Activated CD8-positive, alpha-beta memory T cell treated with anti-CD3 and anti-CD28 coated beads for 24 hours (primary cell): ENCODE results near the gene FAM13B.
"Not testable (repeated sequence)": the region's sequence is repeated elsewhere in the genome, so short reads cannot be mapped to it uniquely, and the experiment has no call there.

Source experiments
- DNase-seq: peaks from one replicate; pipeline ENCODE4 v3.0.0-alpha.2; 2020

The FAM13B gene

GRCh38 chr5:138032572-138033385 lies at the start of gene FAM13B:
Gene FAM13B (minus strand): TSS chr5:138033079. CDS start chr5:138019111, 13,968 bp downstream.
- DNase-seq, result peak; percentile 92

DNA sequence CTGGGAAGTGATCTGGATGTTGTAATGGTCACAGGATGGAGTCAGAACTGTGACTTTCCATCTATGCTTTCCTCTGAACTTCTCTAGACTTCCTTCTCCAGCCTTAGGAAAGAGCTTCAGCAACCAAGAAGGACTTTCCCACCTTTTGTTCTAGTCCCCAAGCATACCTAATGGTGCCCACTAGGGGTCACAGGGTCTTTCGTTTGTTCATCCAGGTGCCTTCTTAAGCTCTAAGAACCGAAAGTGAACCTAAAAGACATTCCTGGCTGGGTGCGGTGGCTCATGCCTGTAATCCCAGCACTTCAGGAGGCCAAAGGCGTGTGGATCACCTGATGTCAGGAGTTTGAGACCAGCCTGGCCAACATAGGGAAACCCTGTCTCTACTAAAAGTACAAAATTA lies 49.2 kb upstream of the FAM13B start:
- DNase-seq, result no peak

GRCh38 chr5:138078006-138078643 lies 45.2 kb upstream of the FAM13B start:
- no peak for DNase-seq

DNA sequence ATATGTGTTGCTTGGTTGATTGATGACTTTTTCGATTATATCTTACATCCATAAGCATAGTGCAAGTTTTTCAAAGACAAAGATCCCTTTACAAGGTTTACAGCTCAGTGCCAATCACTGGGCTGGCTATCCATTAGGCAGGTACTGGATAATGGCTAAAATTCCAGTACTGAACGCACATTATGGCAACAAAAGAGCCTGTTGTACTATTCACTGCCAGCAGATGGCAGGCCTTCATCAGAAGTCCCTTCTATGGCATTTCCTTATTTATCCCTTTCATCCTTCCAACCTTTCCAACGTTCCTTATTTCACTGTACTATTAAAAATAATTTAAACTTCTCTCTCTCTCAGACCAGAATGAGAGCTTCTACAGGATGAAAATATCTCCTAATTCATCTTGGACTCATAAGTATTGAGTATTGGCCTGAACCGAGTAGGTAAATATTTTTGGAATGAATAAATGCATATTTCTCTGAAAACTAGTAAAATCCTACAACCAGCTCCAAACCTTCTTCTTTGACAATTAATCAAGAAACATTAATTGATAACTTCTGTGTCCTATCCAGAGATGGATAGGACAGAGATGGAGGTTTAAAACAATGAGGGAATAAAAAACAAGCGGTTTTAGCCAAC lies 44.3 kb upstream of the FAM13B start:
- peak; percentile 66 for DNase-seq

- DNase-seq, result not testable (repeated sequence)
Observed at GRCh38 chr5:138070026-138070425, 37.1 kb upstream of the FAM13B start.

DNA sequence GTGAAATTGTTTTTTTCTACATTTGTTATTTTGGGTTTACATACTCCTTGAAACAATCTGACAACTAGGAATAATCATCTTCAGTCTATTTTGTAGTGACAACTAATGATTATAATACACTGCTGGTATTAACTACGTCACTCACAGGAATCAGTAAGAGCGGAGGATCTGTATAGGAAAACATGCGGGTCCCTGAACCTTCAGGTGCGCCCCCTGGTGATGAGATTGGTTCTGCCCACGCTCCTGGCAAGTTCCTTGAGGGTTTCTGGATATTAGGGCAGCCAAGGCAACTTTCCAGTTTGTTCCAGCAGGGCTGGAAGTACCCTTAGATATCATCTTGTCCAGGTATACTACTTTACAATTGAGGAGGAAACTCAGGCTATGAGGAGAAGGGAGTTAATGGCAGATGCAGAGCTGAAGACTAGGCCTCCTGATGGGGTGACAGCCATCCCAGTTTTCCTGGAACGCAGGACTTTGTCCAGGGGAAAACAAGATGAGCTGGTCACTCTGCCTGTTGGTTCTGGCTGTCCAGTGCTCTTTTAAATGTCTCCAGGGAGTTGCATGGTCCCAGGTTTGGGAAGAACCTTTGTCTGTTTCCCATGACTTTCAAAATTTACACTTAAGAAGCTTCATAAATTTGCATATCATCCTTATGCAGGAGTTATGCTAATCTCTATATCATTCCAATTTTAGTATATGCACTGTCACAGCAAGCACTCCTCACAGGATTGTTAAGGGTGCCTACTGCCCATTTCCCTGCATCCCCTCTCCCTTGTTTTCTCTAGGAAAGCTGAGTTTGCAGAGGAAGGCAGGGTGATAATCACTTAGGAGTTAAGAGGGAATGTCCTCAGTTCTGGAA lies 36.1 kb upstream of the FAM13B start:
- peak; percentile 88 for DNase-seq

GRCh38 chr5:138067945-138068344 lies 35.1 kb upstream of the FAM13B start:
- no peak for DNase-seq

- DNase-seq, result no peak
Observed at GRCh38 chr5:138065102-138065501, 32.2 kb upstream of the FAM13B start.

- no peak for DNase-seq
Observed at GRCh38 chr5:138064526-138064925, 31.6 kb upstream of the FAM13B start.

- DNase-seq, result no peak
Observed at GRCh38 chr5:138054847-138055558, 22.1 kb upstream of the FAM13B start.

GRCh38 chr5:138054206-138054605 lies 21.3 kb upstream of the FAM13B start:
- no peak for DNase-seq

DNA sequence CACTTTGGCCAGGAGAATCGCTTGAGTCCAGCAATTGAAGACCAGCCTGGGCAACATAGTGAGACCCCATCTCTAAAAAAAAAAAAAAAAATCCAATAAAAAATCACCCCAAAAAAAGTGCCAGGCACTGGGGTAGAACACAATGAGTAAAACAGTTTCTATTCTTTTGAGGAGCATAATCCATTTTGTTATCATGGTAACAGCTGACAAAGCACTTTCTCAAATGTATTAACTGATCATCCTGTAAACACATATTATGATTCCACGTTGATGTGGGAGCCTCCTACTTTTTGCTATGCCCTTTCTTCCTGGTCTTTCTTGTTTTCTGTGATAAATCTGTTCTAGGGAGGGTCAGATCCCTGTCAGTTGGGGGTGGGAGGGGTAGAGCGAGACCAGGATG lies 20.7 kb upstream of the FAM13B start:
- no peak for DNase-seq

DNA sequence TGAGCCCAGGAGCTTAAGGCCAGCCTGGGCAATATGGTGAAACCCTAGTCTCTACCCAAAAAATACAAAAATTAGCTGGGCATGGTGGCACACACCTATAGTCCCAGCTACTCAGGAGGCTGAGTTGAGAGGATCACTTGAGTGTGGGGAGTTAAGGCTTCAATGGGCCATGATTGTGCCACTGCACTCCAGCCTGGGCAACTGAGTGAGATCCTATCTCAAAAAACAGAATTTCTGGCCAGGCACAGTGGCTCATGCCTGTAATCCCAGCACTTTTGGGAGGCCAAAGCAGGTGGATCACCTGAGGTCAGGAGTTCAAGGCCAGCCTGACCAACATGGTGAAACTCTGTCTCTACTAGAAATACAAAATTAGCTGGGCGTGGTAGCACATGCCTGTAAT lies 19.8 kb upstream of the FAM13B start:
- DNase-seq, result not testable (repeated sequence)

- DNase-seq, result no peak
Observed at GRCh38 chr5:138051441-138052296, 18.8 kb upstream of the FAM13B start.

- not testable (repeated sequence) for DNase-seq
Observed at GRCh38 chr5:138045283-138045682, 12.4 kb upstream of the FAM13B start.

- no peak for DNase-seq
Observed at GRCh38 chr5:138038826-138039225, 5.9 kb upstream of the FAM13B start.

DNA sequence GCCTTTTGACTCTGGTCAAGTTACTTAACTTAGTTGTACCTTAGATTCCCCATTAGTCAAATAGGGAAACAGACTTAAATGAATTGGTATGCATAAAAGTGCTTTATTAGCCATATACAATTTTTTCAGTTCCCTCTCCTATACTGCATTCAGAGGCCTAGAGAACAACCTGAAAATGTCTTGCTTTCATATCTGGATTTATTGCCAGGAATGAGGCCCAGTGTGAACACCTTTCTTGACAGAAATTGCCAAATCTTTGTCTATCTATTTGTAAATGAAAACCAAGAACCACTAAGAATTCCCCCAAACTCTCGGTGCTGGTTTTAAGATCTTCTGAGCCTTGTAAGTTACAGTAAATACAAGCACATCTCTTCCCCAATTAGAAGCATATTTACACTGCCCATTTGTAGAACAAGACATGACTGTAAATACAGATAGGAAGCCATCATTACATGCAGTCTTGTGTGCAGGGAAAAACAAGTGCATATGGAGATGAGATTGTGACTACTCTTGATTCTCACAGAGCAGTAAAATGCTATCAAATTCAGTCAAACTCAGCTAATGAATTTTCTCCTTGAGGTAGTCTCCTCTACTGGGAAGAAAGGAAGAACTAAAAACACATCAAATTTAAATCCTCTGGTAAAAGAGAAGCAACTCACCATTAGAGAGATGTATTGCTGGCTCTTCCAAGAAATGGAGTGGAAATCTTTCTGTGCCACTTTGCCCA lies 5.2 kb upstream of the FAM13B start:
- DNase-seq, result no peak

GRCh38 chr5:138037271-138037670 lies 4.4 kb upstream of the FAM13B start:
- DNase-seq, result no peak

DNA sequence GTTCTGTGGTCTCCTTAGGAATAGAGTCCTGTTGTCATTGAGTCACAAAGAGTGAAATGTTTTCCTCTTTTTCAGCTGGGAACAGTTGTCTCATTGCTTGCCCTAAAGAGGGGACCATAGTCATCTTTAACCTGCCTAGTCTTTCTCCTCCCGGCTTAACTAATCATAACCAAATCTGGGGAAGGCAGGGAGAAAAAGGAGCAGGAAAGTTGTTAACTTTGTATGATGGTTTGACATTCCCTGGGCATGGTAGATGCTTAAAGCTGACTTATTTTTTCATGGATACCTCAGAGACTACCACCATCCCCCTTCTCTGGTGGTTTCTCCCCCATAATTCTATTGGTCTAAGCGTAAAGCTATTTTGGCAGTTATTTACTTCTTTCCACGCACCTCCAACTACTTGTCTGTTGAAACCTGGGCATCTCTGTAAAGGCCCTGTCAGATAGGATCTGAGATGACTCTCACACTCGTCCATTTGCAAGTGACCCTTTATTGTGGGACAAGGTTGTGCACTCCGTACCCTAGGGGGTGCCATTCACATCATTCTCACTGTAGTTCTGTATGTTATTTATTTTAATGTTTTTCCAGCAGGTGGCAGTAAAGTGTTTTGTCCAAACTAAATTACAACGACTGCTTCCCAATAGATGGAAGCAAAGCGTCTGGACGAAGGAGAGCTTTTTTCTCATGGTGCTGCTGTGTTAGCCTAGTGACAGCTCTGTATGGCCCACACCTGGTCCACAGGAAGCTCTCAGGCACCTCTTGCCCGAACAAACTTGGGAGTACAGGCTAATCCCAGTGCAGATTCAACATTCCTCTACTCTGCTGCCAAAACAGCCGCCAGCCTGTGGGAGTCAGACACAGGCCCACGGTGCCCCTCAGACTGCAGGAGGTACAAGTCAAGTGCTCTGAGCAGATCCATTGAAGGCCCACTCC lies 3.0 kb upstream of the FAM13B start:
- peak; percentile 70 for DNase-seq
